T-helper 2 cell treated with Interferon-gamma antibody and Interleukin-4, amounts not matched to agents 100 ng/mL and 5 ng/mL, for 36 hours (primary cell): ENCODE measurements around the gene FBXO33. TPM values are rescaled to one million over a fixed set of nuclear protein-coding genes. Genes with fewer than 3 reads are reported as not detected.

ENCODE experiments used
- intact Hi-C: fragments of 100-400 bp; cut with micrococcal nuclease; formaldehyde crosslinking; loops from one replicate; pipeline ENCODE4 v1.15.1; 2023
- total RNA-seq: library from RNA; stranded (reverse); gene quantifications from 2 replicates; pipeline ENCODE4 v1.2.3, GENCODE V29; 2022

The FBXO33 gene
- total RNA-seq, 1 donor from 2014 or later = 16.3 TPM

DNA sequence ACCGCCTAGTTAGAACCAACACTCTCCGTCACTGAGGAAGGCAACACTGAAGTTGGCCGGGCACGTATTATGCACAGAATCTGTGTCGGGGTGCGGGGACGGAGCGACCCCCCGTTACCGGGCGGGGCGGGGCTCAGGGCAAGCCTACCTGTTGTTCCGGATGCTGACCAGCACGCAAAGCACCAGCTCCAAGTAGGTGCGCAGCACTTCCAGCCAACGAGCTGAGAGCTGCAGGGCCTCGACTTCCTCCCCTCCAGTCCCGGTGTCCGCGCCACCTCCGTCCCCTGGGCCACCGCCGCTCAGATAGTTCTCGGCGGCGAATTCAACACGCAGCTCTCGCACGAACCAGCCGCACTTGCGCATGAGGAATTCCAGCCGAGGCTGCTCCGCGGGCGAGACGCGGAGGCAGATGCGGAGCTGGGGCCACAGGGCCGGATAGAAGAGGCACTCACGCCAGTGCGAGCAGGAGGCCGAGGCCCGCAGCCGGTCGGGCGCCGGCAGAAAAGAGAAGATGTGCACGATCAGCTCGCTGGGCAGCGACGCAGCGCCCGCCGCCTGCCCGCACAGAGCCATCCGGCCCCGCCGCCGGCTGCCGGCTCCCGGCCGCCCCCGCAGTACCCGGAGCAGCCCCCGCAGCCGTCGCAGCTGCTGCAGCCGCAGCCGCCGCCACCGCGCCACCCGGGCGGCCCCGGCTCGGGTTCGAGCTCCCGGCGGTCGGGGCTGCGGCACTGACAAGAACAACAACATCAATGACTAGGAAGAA, 636 bp downstream of the FBXO33 start:
- intact Hi-C loops = loop anchor here (1.0 kb wide), 6 partner anchors 48 to 328 kb away; partner anchors contain the start of genes GEMIN2, PNN and SEC23A

DNA sequence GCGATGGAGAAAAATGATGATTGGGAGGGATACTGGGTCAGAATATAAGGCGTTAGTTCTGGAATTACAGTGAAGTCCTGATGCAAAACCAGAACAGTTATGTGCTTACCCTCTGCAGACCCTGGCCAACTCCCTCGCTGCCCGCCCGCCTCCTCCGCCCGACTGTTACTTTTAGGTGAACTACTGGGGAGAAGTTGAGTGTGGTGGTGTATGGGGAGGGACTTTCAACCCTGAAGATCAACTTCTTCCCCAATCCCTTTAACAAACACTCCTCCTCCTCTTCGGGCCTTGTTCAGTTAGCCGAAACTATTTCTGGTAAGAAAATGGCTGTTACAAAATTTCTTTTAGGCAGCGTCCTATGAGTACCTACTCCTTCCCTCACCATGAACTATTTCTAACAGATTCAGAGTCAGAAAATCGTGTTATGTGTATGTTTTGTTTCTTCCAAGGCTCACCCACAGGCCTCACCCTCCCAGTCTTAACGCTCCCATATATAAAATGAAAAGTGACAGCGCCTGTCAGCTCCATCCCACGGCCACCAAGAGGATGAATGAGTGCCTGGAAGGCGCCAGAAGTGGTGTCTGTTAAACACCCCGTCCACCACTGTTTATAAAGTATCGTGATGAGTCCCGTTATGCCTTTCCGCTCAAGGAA, 1.3 kb downstream of the FBXO33 start:
- intact Hi-C loops = no loop called here

DNA sequence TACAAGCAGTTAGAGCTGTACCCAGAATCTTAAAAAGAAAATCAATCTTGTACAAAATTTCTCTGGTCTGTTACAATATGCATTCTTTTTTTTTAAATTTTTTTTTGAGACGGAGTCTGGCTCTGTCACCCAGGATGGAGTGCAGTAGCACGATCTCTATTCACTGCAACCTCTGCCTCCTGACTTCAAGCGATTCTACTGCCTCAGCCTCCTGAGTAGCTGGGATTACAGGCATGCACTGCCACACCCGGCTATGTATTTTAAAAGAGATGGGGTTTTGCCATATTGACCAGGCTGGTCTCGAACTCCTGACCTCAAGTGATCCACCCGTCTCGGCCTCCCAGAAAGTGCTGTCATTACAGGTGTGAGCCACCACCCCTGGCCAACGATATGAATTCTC, 4.1 kb downstream of the FBXO33 start:
- intact Hi-C loops = loop anchor here (5.0 kb wide), 1 partner anchor 86 kb away; no protein-coding TSS in a partner anchor

DNA sequence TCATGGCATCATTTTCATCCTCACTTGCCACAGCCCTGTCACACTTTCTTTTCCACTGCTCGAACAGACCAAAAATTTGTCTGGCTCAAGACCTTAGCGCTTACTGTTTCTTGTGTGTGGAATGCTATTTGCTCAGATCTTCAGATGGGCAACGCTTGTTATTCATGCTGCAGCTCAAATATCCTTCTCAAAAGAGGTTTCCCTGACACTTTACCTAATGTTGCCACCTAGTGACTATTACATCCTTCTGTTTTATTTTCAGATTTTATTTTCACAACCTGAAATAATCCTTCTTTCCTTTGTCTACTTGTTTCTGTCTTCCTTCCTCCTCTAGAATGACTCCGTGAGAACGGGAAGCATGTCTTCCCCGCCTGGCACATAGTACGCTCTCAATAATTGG, 5.6 kb downstream of the FBXO33 start:
- intact Hi-C loops = loop anchor here (5.0 kb wide), 1 partner anchor 84 kb away; no protein-coding TSS in a partner anchor

DNA sequence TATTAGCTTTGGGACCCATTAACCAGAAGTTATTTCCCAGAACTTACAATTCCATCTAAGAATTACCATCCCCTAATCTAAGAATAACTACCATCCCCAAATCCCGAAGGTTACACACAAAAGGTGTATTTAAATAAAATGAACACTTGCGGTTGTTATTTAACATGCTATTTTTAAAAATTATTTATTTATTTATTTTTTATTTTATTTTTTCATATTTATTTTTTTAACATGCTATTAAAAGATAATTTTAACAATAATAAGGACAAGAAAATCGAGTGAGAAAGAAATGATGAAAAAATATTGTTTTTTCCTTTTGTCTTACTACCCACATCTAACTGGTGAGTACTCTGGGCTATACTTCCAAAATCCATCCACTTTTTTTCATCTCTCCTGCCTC, 6.3 kb downstream of the FBXO33 start:
- intact Hi-C loops = loop anchor here (5.0 kb wide), 1 partner anchor 84 kb away; no protein-coding TSS in a partner anchor

DNA sequence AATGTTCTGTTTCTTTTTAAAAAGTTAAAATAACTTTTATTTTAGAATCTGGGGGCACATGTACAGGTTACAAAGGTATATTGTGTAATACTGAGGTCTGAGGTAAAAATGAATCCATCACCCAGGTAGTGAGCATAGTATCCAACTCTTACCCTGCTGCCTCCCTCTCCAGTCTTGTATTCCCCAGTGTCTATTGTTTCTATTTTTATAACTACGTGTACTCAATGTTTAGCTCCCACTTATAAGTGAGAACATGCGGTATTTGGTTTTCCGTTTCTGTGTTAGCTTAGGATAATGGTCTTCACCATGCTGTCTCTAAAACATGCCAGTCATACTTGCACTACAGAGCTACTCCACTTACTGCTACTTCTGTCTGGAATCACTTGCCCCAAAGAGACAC, 8.4 kb downstream of the FBXO33 start:
- intact Hi-C loops = no loop called here

DNA sequence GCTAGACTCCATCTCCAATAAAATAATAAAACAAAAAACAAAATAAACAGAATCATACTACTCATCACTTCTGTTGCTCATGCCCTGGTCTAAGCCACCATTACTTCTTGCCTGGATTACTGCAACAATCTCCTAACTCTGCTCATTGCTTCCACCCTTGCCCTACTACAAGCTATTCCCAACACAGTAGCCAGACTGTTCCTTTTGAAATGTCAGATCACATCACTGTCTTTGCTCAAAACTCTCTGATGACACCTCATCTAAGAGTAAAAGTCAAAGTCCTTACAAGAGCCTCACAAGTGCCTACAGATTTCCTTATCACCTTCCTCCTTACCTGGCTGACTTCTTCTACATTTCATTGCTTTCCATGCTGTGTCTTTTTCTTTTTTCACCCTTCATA, 10.0 kb downstream of the FBXO33 start:
- intact Hi-C loops = no loop called here

DNA sequence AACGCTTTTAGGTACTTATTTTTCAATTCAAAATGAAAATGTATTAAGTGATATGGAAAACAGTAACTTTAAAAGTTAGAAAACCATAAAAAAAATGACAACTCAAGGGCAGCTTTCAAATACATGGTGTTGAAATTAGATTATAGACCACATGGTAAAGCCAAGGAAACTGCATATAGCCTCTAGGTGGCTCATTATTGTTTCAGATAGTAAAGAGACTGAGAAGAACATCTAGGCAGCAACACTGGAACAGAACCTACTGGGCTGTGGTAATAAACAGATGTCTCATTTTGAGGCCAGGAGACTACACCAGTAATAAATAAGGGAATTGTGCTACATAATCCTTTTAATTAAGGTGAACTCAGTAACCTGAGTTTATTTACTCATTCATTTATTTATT, 13.0 kb downstream of the FBXO33 start:
- intact Hi-C loops = no loop called here

DNA sequence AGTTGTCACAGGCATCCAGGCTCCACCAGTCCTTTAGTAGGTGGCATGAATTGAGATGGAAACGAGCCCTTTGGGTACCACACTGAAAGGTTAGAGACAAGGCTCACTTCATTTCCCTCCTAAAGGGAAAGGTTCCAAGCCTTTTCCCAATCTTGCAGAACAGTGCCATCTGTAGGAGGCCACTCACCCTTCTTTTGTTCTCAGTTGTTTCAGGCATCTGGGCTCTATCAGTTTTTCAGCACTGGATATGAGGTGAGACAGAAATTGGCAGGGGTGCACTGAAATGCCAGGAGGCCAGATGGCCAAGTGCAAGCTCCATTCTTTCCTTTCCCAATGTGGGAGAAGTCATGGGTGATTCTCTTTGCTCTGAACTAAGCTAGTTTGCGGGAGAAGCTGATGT, 15.2 kb downstream of the FBXO33 start:
- intact Hi-C loops = no loop called here

DNA sequence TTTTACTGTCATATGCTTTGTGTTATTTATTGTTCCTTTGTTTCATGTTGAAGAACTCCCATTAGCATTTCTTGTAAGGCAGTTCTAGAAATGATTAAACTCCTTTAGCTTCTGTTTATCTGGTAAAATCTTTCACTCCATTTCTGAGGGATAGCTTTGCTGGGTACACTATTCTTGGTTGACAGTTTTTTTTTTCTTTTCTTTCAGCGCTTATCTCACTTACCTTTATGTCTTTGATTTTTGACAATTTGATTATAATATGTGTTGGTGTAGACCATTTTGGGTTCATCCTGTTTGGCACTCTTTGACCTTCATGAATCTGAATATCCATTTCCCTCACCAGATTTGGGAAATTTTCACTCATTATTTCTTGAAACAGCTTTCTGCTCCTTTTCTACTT, 16.2 kb downstream of the FBXO33 start:
- intact Hi-C loops = no loop called here

DNA sequence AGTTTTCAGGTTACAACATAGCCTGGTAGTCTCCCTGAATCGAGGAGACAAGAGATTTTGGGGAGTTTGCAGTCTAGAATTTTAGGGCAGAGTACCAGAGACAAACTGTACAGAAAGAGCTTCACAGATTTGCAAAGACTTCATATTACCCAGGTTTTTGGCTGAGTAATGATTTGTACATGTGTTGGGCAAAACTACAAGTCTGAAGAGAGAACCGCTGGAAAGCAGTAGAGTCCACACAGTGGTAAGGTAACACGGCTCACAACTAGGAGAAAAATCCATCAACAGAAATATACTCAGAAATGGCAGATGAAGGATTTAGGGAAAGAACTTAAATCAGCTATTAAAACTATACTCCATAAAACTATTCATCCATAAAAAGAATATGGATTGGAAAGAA, 25.7 kb downstream of the FBXO33 start:
- intact Hi-C loops = no loop called here

DNA sequence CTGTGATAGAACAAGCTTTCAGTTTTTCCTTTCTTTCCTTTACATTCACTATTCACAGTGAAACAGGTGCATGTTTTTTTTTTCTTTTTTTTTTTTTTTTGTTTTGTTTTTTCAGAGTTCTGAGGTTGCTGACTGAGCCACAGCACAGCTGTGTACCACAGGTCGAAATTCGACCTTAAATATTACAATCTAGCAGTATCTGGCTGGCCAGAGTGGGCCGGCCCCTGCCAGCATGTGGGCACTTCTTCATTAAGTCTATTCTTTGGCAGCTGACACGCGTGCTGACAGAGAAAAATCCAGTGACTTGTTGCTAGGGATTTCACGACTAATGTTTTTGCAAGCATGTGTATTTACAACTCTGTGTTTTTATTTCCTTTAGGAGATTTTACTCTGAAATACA, 33.9 kb downstream of the FBXO33 start:
- intact Hi-C loops = no loop called here

DNA sequence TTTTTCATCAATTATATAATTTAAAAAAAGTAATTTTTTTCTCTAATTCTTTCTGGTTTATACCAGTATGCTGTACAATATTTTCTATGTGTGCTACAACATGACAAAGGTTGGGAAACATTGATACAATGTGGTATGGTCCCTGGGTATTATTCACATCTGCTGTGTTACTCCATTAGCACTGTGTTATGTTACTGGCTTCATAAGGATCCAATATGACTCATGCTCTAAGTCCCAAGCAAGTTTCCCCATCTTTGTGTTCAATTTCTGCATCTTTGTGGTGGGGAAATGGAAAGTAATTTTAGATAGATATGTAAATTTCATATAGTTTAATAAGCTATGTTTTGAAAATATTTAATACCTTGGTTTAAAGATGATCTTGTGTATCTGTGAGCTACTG, 35.8 kb downstream of the FBXO33 start:
- intact Hi-C loops = no loop called here

DNA sequence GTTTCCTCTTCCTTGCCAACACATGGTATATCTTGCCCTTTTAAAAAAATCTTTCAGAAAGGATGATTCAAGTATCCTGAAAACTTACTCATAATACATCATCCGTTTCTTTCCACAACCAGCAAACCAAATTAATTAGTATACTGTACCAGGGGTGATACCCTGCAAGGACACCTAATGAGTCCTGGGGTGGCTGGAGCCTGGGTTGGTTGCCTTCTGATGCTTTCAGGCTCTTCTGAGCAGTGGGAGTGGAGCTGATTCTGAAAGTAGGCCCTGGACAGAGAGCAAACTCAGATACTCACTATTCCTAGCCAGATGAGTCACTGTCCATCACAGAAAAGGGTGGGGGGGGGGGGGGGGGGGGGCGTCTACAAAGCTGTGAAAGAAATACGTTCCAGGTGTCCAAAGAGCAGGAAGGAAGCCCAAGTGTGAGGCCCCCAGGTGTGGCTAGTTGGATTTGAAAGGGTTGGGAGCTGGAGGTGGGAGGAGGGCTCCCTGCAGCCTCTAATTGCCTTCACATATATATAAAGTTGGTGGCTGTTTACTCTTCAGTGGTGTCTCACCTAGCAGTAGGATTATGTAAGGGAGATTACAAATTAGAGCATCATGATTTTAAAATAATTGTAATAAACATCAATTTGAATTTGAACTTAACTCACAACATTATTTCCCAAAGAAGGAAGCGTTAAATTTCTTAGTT, 36.5 kb downstream of the FBXO33 start:
- intact Hi-C loops = no loop called here

DNA sequence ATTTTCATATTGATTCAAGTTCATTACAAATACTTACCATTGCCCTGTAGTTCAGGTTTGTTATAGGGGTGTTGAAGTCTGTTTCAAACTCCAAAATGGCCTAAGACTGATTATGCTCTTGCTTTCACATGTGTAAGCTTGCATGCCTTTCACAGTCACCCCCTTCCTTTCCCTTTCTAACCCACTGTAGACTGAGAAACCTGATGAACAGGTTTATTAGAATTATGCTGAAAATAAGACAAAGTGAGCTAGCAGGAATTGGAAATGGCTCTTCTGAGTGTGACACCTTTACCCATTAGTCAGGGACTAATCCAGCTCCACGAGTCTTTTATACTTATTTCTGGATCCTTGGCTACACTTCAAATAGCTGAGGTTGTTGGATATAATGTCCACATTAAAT, 38.9 kb downstream of the FBXO33 start:
- intact Hi-C loops = no loop called here

DNA sequence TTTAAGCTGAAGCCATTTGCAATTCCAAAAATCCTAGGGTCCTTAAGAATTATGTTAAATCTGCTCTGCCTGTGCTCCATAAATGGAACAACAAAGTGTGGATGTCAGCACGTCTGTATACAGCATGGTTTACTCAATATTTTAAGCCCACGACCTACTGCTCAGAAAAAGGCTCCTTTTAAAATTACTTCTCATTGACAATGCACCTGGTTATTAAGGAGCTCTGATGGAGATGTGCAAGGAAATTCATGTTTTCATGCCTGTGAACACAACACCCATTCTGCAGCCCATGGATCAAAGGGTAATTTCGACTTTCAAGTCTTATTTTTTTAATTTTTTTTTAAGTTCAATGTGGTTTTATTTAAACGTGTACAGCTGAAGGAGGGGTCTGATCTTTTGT, 48.1 kb downstream of the FBXO33 start:
- intact Hi-C loops = loop anchor here (5.0 kb wide), 1 partner anchor 42 kb away; no protein-coding TSS in a partner anchor

DNA sequence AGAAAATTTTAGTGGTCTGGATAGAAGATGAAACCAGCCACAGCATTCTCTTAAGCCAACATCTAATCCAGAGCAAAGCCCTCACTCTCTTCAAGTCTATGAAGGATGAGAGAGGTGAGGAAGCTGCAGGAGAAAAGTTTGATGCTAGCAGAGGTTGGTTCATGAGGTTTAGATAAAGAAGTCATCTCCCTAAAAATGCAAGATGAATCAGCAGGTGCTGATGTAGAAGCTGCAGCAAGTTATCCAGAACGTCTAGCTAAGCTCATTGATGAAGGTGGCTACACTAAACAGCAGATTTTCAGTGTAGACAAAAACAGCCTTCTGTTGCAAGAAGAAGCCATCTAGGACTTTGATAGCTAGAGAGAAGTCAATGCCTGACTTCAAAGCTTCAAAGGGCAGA, 48.5 kb downstream of the FBXO33 start:
- intact Hi-C loops = loop anchor here (1.0 to 5.0 kb wide), 3 partner anchors 41 to 155 kb away; partner anchors contain the start of gene FBXO33

DNA sequence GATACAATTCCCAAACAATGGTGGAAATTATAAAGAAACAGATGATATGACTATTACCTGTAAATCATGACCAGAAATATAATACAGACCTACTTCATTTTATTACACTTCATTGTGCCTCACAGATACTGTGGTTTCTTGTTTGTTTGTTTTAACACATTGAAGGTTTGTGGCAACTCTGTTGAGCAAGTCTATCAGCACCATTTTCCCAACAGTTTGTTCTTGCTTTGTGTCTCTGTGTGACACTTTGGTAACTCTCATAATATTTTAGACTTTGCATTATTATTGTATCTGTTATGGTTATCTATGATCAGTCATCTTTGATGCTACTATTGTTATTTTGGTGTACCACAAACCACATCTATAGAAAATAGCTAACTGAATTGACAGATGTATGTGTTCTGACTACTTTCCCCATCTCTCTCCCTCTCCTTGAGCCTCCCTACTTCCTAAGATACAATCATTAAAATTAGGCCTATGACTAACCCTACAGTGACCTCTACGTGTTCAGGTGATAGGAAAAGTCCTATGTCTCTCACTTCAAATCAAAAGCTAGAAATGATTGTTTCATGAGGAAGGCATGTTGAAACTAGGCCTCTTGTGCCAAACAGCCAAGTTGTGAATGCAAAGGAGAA, 49.1 kb downstream of the FBXO33 start:
- intact Hi-C loops = loop anchor here (1.0 to 5.0 kb wide), 3 partner anchors 41 to 154 kb away; partner anchors contain the start of gene FBXO33

DNA sequence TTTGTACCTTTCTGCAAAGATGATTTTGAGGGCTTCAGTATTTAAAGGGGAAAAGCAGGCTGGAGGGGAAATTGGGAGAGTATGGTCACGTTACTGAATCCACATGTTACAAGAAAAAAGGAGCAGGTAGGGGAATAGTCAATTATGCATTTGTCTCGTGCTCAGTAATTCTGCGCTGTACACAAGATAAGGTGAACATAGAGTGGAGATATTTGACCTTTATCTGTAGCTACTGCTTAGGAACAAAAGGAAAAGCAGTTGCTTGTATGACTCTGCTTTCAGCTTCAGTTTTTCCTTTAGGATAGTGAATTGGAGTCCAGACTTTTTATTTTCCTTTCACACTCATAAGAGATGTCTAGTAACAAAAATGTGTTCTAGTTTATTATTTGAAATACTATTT, 49.8 kb downstream of the FBXO33 start:
- intact Hi-C loops = loop anchor here (2.0 to 5.0 kb wide), 2 partner anchors 40 to 154 kb away; no protein-coding TSS in a partner anchor

DNA sequence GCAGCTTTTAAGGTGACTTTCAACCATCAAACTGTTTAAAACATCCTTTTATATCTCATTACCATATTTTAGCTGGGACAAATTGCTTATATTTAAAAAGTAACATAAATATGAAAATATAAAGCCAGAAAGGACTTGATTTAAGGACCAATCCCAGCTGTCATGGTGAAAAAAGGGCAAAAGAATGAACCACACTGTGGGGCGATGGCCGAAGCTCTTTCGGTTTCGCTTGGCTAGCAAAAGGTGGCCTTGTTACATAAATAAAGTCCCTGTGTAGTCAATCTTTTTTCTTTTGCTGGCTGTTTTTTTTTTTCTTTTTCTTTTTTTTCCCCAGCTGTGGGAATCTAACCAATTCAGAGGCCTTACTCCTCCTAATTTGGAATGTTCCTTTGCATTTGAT, 50.9 kb downstream of the FBXO33 start:
- intact Hi-C loops = loop anchor here (5.0 kb wide), 1 partner anchor 39 kb away; no protein-coding TSS in a partner anchor

DNA sequence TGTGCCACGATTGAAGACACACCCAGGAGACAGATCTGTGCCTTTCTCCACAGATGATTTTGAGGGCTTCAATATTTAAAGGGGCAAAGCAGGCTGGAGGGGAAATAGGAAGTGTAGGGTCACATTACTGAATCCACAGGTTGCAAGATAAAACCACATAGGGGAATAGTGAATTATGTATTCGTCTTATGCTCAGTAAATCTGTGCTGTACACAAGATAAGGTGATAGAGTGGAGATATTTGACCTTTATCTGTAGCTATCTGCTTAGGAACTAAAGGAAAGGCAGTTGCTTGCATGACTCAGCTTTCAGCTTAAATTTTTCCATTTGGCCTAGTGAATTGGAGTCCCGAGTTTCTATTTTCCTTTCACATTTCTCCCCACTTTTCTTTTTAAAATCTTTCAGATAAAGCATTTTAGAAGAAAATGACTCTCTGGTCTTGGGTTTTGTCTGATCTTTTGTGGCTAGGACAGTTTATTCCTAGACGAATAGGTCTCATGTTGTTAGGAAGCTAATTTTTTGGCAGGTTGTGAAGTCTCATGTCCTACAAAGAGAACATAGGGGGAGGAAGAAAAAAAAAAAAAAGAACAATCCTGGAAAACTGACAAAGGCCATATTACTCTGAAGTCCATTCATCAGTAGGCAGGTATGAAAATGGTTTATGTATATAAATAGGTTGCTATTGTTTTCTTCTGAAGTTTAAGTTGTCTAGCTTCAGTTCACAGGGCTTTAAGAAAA, 55.4 kb downstream of the FBXO33 start:
- intact Hi-C loops = no loop called here
